LNCAP (cell line): ENCODE results near the gene RFC2.

Experiments used
- CTCF ChIP-seq: fragments of 450-650 bp; IDR thresholded peaks from 2 replicates; pipeline ENCODE4 v1.5.1; 2017; ENCODE audit warnings: mild to moderate bottlenecking

The RFC2 gene

GRCh38 chr7:74252893-74253292 is 1.3 kb downstream of the RFC2 start:
- no peak for TF ChIP-seq CTCF

- TF ChIP-seq CTCF: no peak
These were observed 6.0 kb downstream of the RFC2 start for GRCh38 chr7:74248156-74248555.

GRCh38 chr7:74246497-74246896 is 7.7 kb downstream of the RFC2 start:
- no peak for TF ChIP-seq CTCF

- no peak for TF ChIP-seq CTCF
These were observed 12.1 kb downstream of the RFC2 start for GRCh38 chr7:74242122-74242443.

- no peak for TF ChIP-seq CTCF
These were observed 13.7 kb downstream of the RFC2 start for GRCh38 chr7:74240482-74240881.

- no peak for TF ChIP-seq CTCF
These were observed 17.9 kb downstream of the RFC2 start for GRCh38 chr7:74236284-74236683.

- TF ChIP-seq CTCF: no peak
These were observed 18.5 kb downstream of the RFC2 start for GRCh38 chr7:74235518-74236268.
